ENCODE measurements around the gene AMDHD1.

AMDHD1 gene

DNA sequence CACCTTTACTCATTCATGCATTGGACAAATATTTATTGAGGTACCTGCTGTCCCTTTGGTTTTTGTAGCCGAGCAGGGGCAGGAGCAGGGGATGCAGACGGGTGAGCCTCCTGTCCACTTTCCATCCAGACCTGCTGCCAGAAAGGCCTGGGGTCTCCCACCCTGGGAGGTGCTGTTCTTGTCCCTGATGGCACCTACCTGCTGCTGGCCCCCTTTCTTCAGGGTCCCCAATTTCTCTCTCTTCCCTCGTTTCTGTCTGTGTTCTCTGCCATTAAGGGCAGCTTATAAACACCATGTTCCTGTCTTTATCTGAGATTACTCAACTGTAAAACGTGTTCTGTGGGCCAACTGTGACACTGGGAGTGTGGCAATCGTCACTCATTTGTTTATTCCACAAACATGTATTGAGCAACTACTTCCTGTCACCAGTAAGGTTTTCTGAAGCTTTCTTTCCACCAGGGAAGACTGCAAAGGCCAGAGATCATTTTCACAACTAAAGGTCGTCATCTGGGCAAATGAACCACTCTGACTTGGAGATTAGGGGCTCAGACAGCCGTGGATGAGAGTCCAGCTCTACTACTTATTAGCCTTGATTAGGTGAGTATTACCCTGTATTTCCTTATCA lies 53.0 kb downstream of the AMDHD1 start, which contains the start of gene HAL:
Gene HAL, minus strand, starts transcription at position 311 of the 625 bp plus-strand sequence. CDS start 434 bp downstream, outside the sequence.
- no peak within 1 kb of the TSS for H3K27ac Mint-ChIP-seq
- peaks cover 10% of the 10 kb centered on the region for H3K4me1 Mint-ChIP-seq (ENCODE audit: low read depth)
- DNase-seq = no peak
- no peaks in the 10 kb centered on the region for H3K27me3 Mint-ChIP-seq
- H3K36me3 Mint-ChIP-seq (ENCODE audit: low read depth) = peaks cover 16% of the 10 kb centered on the region
- no peak within 1 kb of the TSS for H3K4me3 Mint-ChIP-seq
- no peaks in the 10 kb centered on the region for H3K9me3 Mint-ChIP-seq

DNA sequence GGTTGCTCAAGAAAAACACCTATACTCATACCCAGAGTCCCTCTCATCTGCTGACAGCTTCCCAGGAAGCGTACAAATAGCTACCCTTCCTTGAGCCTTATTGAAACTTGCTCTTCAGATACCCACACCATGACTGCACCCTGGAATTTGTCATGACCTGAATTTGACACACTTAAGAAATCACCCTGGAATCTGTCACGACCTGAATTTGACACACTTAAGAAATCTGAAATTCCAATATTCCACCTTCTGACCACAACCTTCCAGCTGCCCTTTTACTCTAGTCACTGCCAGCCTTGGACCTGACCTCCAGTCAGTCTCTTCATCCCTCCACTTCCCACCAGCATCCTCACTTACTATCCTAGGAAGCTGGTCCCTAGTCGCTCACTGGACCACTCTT lies 54.1 kb downstream of the AMDHD1 start:
- H3K4me3 Mint-ChIP-seq = no peak overlapping the region
- H3K4me1 Mint-ChIP-seq (ENCODE audit: low read depth) = peaks cover 10% of the 10 kb centered on the region
- H3K9me3 Mint-ChIP-seq = no peaks in the 10 kb centered on the region
- H3K27ac Mint-ChIP-seq = no peak overlapping the region
- no peaks in the 10 kb centered on the region for H3K27me3 Mint-ChIP-seq
- no peak for DNase-seq
- H3K36me3 Mint-ChIP-seq (ENCODE audit: low read depth) = peaks cover 19% of the 10 kb centered on the region

DNA sequence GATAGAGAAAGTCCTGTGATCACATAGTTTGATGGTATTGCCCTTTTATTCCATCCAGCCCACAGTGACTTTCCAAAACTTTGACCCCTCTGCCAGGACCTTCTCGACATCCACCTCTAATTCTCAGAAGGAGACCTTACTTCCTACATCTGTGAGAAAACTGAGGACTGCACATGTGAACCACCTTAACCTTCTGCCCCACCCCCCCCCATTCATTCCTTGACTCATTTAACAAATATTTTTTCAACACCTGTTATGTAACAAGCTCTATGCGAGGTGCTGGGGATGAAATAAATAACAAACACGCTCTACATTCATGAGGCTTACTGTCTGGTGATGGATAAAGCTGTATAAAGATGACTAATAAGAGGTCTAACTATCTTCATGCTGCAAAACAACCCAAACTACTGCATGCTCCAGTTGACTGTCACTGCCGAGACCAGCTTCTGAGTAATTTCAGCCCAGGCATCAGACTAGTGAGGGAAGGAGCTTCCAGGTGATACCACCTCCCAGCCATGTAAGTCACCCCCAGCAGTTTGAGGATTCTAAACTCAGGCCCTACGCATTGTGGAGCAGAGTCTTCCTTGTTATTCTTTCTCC lies 54.9 kb downstream of the AMDHD1 start:
- no peak overlapping the region for H3K4me3 Mint-ChIP-seq
- no peaks in the 10 kb centered on the region for H3K27me3 Mint-ChIP-seq
- H3K4me1 Mint-ChIP-seq (ENCODE audit: low read depth) = peaks cover 10% of the 10 kb centered on the region
- no peak for DNase-seq
- no peaks in the 10 kb centered on the region for H3K9me3 Mint-ChIP-seq
- peaks cover 25% of the 10 kb centered on the region for H3K36me3 Mint-ChIP-seq (ENCODE audit: low read depth)
- H3K27ac Mint-ChIP-seq = no peak overlapping the region

DNA sequence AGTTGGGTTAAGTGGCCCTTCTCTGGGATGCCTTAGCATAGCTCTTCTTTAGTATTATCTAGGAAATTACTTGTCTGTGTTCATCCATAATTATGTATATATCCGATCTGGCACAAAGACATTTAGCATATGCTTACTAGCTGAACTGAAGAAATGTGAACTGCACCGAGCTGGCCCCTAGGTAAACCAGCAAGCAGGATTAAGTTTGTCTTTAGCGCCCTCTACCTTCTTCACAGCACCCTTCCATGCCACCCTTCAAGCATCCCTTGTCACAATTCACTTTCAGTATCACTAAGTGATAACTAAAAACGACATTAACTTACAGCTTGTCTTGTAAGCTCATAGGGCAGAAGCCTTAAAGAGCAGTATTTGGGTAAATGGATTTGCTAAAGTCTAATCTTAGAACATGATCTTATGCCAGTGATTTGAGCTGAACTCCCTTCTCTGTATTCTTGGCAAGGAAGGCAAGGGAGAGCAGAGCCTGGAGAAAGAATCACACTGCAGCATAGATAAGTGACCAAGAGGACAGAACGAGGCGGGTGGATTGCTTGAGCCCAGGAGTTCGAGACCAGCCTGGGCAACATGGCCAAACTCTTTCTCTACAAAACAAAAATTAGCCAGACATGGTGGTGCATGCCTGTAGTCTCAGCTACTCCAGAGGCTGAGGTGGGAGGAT lies 55.6 kb downstream of the AMDHD1 start:
- Mint-ChIP-seq H3K36me3 (ENCODE audit: low read depth) (peaks cover 30% of the 10 kb centered on the region), H3K27me3 (no peaks in the 10 kb centered on the region), H3K9me3 (no peaks in the 10 kb centered on the region), H3K27ac (no peak overlapping the region), H3K4me1 (ENCODE audit: low read depth) (peaks cover 10% of the 10 kb centered on the region), H3K4me3 (no peak overlapping the region)
- no peak for DNase-seq

DNA sequence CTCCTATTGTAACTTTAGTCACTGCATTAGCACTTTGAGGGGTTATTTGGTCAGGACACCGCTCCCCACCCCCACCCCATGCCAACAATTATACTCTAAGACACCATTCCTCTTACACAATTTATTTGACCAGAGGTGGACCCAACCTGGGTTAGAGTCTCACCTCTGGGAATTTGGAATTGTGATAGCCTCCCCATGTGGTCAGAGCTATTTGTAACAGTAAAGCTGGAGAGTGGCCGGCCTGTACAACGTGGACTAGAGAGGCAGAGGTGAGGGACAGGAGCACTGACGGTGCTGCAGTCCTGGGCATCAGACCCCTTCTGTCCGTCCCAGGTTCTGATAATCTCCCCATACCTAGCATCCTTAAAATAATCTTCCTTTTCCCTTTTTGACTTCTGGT lies 56.4 kb downstream of the AMDHD1 start:
- H3K4me3 Mint-ChIP-seq = no peak overlapping the region
- no peaks in the 10 kb centered on the region for H3K27me3 Mint-ChIP-seq
- H3K36me3 Mint-ChIP-seq (ENCODE audit: low read depth) = peaks cover 35% of the 10 kb centered on the region
- no peaks in the 10 kb centered on the region for H3K9me3 Mint-ChIP-seq
- H3K27ac Mint-ChIP-seq = no peak overlapping the region
- H3K4me1 Mint-ChIP-seq (ENCODE audit: low read depth) = peaks cover 10% of the 10 kb centered on the region
- DNase-seq = no peak

DNA sequence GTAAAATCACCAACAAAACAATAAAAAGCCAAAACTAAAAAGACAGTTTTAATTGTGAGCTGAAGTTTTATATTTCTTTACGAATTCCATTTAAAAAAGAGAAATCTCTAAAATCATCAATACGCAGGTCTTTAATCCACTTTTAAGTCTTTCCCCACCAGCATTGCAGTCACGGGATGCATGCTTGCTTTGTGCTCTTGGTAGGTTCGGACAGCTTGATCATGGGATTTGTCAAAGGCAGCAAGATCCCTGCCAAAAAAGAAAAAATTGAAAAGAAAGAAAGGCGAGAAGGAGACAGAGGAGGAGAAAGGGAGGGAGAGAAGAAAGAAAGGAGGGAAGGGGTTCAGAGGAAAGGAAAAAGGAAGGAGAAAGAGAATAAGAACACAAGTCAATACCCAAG lies 57.7 kb downstream of the AMDHD1 start:
- no peak for DNase-seq
- Mint-ChIP-seq H3K27me3 (no peaks in the 10 kb centered on the region), H3K4me3 (no peak overlapping the region), H3K36me3 (ENCODE audit: low read depth) (peaks cover 49% of the 10 kb centered on the region), H3K4me1 (ENCODE audit: low read depth) (peaks cover 10% of the 10 kb centered on the region), H3K27ac (no peak overlapping the region), H3K9me3 (no peaks in the 10 kb centered on the region)

DNA sequence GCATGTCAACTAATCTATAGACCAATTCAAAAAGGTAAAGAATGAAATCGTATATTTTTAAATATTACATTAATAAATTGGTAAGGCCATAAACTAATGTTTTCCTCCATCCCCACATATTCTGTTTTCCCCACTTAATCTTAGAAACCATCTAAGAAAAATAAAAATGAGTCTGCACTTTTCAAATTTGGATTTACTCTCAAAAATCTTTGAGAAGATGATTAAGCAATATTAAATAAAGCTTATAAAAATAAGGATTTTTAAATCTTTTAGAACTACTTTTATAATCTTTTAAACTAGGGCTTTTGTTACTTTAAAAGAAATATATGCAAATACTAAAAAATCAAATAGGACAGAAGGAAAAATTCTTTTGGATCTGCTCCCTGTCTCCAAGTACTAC lies 63.6 kb downstream of the AMDHD1 start:
- H3K9me3 Mint-ChIP-seq = no peaks in the 10 kb centered on the region
- DNase-seq = no peak
- no peaks in the 10 kb centered on the region for H3K27me3 Mint-ChIP-seq
- peaks cover 83% of the 10 kb centered on the region for H3K36me3 Mint-ChIP-seq (ENCODE audit: low read depth)
- H3K4me1 Mint-ChIP-seq (ENCODE audit: low read depth) = no peaks in the 10 kb centered on the region
- no peak overlapping the region for H3K27ac Mint-ChIP-seq
- no peak overlapping the region for H3K4me3 Mint-ChIP-seq

DNA sequence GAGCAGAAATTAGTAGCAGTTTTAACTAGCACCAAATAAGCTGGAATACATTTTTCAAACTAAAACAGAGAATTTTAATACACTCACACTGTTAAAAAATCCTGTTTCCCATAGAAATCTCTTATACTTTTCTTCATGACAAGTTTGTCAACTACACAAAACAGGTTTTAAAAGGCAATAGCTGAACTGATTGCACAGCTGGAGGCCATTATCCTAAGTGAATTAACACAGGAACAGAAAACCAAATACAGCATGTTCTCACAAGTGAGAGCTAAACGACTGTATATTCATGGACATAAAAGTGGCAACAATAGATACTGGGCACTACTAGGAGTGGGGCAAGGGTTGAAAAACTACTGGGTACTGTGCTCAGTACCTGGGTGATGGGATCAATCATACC lies 64.6 kb downstream of the AMDHD1 start:
- DNase-seq = no peak
- H3K36me3 Mint-ChIP-seq (ENCODE audit: low read depth) = peaks cover 88% of the 10 kb centered on the region
- H3K27me3 Mint-ChIP-seq = no peaks in the 10 kb centered on the region
- H3K9me3 Mint-ChIP-seq = no peaks in the 10 kb centered on the region
- H3K27ac Mint-ChIP-seq = no peak overlapping the region
- no peaks in the 10 kb centered on the region for H3K4me1 Mint-ChIP-seq (ENCODE audit: low read depth)
- no peak overlapping the region for H3K4me3 Mint-ChIP-seq

DNA sequence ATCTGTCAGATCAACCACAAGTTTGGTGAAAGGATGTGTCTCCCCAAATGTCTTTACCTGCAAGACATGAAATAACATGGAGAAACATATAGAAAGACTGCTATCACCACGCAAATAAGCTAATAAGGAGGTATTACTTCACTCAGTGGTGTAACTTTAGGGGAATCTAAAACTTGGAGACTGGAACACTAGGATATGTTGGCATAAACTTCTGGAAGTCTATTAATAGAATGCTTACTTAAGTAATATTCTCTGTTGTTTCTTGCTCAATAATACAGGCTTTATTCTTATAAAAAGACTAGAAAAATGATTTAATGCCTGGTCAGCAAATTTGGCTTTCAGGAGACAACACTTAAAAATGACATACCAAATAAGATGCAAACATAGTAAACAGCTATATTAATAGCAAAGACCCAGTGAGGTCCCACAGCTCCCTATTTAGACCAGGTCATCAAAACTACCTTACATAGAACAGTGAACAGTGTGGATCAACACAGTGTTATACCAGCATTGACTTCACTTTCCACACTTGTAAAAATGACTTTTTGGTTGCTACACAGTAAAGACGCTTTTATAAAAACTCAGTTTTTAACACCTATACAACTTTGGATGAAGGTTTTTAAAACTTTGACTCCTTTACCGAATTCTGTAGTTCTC lies 71.9 kb downstream of the AMDHD1 start:
- Mint-ChIP-seq H3K27me3 (no peaks in the 10 kb centered on the region), H3K9me3 (no peaks in the 10 kb centered on the region), H3K27ac (no peak overlapping the region), H3K36me3 (ENCODE audit: low read depth) (peaks cover 86% of the 10 kb centered on the region), H3K4me3 (no peak overlapping the region), H3K4me1 (ENCODE audit: low read depth) (no peaks in the 10 kb centered on the region)
- no peak for DNase-seq

DNA sequence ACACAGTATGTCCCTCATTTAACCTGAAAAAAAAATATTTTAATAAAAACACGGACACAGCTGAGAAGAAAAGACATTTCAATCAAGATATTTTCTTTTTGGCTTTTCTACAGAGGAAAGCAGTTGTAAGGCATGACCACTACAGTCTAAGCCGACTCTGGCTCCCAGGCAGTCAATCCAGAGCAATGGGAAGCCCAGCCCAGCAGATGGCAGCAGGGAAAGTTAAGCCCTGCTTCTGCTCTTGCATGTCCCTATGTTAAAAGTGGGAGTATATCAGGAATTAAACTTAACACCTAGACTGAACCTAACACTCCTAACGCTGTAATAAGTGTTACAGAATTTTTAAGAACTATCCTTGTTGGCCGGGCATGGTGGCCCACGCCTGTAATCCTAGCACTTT lies 72.5 kb downstream of the AMDHD1 start:
- no peak for DNase-seq
- H3K36me3 Mint-ChIP-seq (ENCODE audit: low read depth) = peaks cover 86% of the 10 kb centered on the region
- no peak overlapping the region for H3K4me3 Mint-ChIP-seq
- no peaks in the 10 kb centered on the region for H3K4me1 Mint-ChIP-seq (ENCODE audit: low read depth)
- no peaks in the 10 kb centered on the region for H3K9me3 Mint-ChIP-seq
- no peaks in the 10 kb centered on the region for H3K27me3 Mint-ChIP-seq
- H3K27ac Mint-ChIP-seq = no peak overlapping the region
